ENCODE data around the gene CFAP221. TPM values are rescaled to one million over a fixed set of nuclear protein-coding genes. Genes with fewer than 3 reads are reported as not detected.

The CFAP221 gene
- total RNA-seq, 3 donors from 2014 or later, result 0.51 TPM; not detected in 2

- TF ChIP-seq CTCF (IDR thresholded peaks at IDR 0.05), result no peak
- Histone ChIP-seq H3K9me3 (no peaks in the 10 kb centered on the region), H3K36me3 (ENCODE audit: low read depth) (no peaks in the 10 kb centered on the region), H3K4me3 (no peak overlapping the region), H3K4me1 (ENCODE audit: low read depth) (no peaks in the 10 kb centered on the region)
- DNase-seq (no peak), ATAC-seq (no peak)
- intact Hi-C loops (cut with DNase I, micrococcal nuclease), result loop anchor here in 1 of 2 donors (10.0 kb wide), 1 partner anchor 264 kb away; no protein-coding TSS in a partner anchor
These were observed 124.3 kb downstream of the CFAP221 start for GRCh38 chr2:119668546-119668945.

- Histone ChIP-seq H3K4me3 (no peak overlapping the region), H3K36me3 (ENCODE audit: low read depth) (no peaks in the 10 kb centered on the region), H3K4me1 (ENCODE audit: low read depth) (no peaks in the 10 kb centered on the region), H3K9me3 (no peaks in the 10 kb centered on the region)
- no peak for DNase-seq
- intact Hi-C loops (cut with DNase I, micrococcal nuclease), result no loop called here
- no peak for TF ChIP-seq CTCF (IDR thresholded peaks at IDR 0.05)
- ATAC-seq, result peak; percentile 12
These were observed 126.8 kb downstream of the CFAP221 start for GRCh38 chr2:119671016-119671415.

DNA sequence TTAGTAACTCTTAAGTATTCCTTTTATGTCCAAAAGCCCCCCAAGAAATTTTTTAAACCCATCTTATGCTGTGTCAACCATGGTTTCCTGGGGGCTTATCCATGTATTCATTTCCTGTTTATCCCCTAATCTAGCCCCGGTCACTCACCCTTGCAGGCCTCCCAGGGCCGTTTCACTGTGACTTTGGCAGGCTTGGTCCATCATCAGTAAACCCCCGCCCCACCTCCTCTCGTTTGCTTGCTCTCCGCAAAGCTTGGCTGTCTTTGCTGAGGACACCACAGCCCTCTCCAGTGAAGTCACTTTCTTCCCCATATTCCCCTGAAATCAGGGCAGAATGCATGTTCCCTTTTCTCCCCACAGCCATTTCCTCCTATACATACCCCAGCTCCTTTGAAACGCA, 127.5 kb downstream of the CFAP221 start:
- intact Hi-C loops (cut with DNase I, micrococcal nuclease), result no loop called here
- DNase-seq (no peak), ATAC-seq (no peak)
- TF ChIP-seq CTCF (IDR thresholded peaks at IDR 0.05), result no peak
- no peaks in the 10 kb centered on the region for H3K9me3 ChIP-seq
- no peaks in the 10 kb centered on the region for H3K36me3 ChIP-seq (ENCODE audit: low read depth)
- no peaks in the 10 kb centered on the region for H3K4me1 ChIP-seq (ENCODE audit: low read depth)
- no peak overlapping the region for H3K4me3 ChIP-seq

GRCh38 chr2:119672161-119672862, 128.1 kb downstream of the CFAP221 start:
- Histone ChIP-seq H3K4me1 (ENCODE audit: low read depth) (no peaks in the 10 kb centered on the region), H3K9me3 (no peaks in the 10 kb centered on the region), H3K4me3 (no peak overlapping the region), H3K36me3 (ENCODE audit: low read depth) (no peaks in the 10 kb centered on the region)
- no peak for ATAC-seq
- TF ChIP-seq CTCF (IDR thresholded peaks at IDR 0.05), result no peak
- no peak for DNase-seq
- intact Hi-C loops (cut with DNase I, micrococcal nuclease), result no loop called here

- Histone ChIP-seq H3K36me3 (ENCODE audit: low read depth) (no peaks in the 10 kb centered on the region), H3K9me3 (no peaks in the 10 kb centered on the region), H3K4me1 (ENCODE audit: low read depth) (peaks cover 4% of the 10 kb centered on the region), H3K4me3 (no peak overlapping the region)
- no peak for TF ChIP-seq CTCF (IDR thresholded peaks at IDR 0.05)
- intact Hi-C loops (cut with DNase I, micrococcal nuclease), result no loop called here
- ATAC-seq (no peak), DNase-seq (no peak)
These were observed 129.5 kb downstream of the CFAP221 start for GRCh38 chr2:119673796-119674195.
